WTC11 (cell line): ENCODE data around the gene RRAD. TPM values are rescaled to one million over a fixed set of nuclear protein-coding genes. Genes with fewer than 3 reads are reported as not detected.

Experiments
- ATAC-seq: fragments of 200-7000 bp; cut with Tn5 transposase; 2 replicates; pipeline ENCODE4 v1.10.0; 2021; ENCODE audit warnings: mild to moderate bottlenecking, moderate library complexity
- CTCF ChIA-PET: fragments of 300-600 bp; sonication (Branson Sonifier 250); formaldehyde crosslinking; loops from one replicate; lab custom pipeline; 2021; ENCODE audit warnings: antibody characterized with exemption; lab: Charles Lee
- POLR2A ChIA-PET: fragments of 350-600 bp; sonication (Branson Sonifier 250); formaldehyde crosslinking; loops from one replicate; lab custom pipeline; 2021; ENCODE audit warnings: antibody characterized with exemption; lab: Charles Lee
- DNase-seq: peaks from one replicate; pipeline ENCODE4 v3.0.0; 2021; ENCODE audit warnings: low spot score
- H3K27ac Mint-ChIP-seq: 2 replicates; pipeline ENCODE4 v1.8.0; 2021; ENCODE audit warnings: mixed read lengths
- H3K27me3 Mint-ChIP-seq: 2 replicates; pipeline ENCODE4 v1.8.0; 2021; ENCODE audit warnings: low read depth, mild to moderate bottlenecking, moderate library complexity, mixed read lengths
- H3K36me3 Mint-ChIP-seq: 2 replicates; pipeline ENCODE4 v1.8.0; 2021; ENCODE audit warnings: mixed read lengths
- H3K4me1 Mint-ChIP-seq: 2 replicates; pipeline ENCODE4 v1.8.0; 2022; ENCODE audit warnings: mixed read lengths
- H3K4me3 Mint-ChIP-seq: 2 replicates; pipeline ENCODE4 v1.8.0; 2021; ENCODE audit warnings: mild to moderate bottlenecking, moderate library complexity, mixed read lengths
- H3K9me3 Mint-ChIP-seq: 2 replicates; pipeline ENCODE4 v1.8.0; 2021; ENCODE audit warnings: mixed read lengths
- AR ChIP-seq: fragments of 250-450 bp; sonication (Bioruptor Pico); IDR thresholded peaks from 2 replicates; pipeline ENCODE4 v1.9.0; 2021; ENCODE audit warnings: mild to moderate bottlenecking
- KAT7 ChIP-seq: sonication (generic); formaldehyde crosslinking; IDR thresholded peaks from 2 replicates; pipeline ENCODE4 v1.8.1; 2023; ENCODE audit warnings: missing genetic modification reagents, mild to moderate bottlenecking, borderline replicate concordance
- MXD4 ChIP-seq: fragments of 250-450 bp; sonication (Bioruptor Pico); IDR thresholded peaks from 2 replicates; pipeline ENCODE4 v1.8.0; 2021; ENCODE audit warnings: mild to moderate bottlenecking, moderate library complexity, borderline replicate concordance
- TCF7 ChIP-seq: sonication (generic); formaldehyde crosslinking; IDR thresholded peaks from 2 replicates; pipeline ENCODE4 v1.8.0; 2022; ENCODE audit warnings: mild to moderate bottlenecking, low read depth, missing genetic modification reagents, moderate library complexity
- TEAD4 ChIP-seq: sonication (generic); formaldehyde crosslinking; IDR thresholded peaks from 2 replicates; pipeline ENCODE4 v1.8.0; 2022; ENCODE audit warnings: mild to moderate bottlenecking, missing genetic modification reagents
- TP53 ChIP-seq: sonication (generic); formaldehyde crosslinking; IDR thresholded peaks from 2 replicates; pipeline ENCODE4 v1.8.1; 2023; ENCODE audit warnings: mild to moderate bottlenecking, missing genetic modification reagents
- ZBTB21 ChIP-seq: sonication (generic); formaldehyde crosslinking; IDR thresholded peaks from 2 replicates; pipeline ENCODE4 v1.8.1; 2023; ENCODE audit warnings: mild to moderate bottlenecking, missing genetic modification reagents, borderline replicate concordance
- ZNF263 ChIP-seq: sonication (generic); formaldehyde crosslinking; IDR thresholded peaks from 2 replicates; pipeline ENCODE4 v1.8.1; 2022; ENCODE audit warnings: low read depth, mild to moderate bottlenecking, moderate library complexity, missing genetic modification reagents
- ZNF396 ChIP-seq: fragments of 250-450 bp; sonication (Bioruptor Pico); IDR thresholded peaks from 2 replicates; pipeline ENCODE4 v1.8.0; 2021; ENCODE audit warnings: mild to moderate bottlenecking, moderate library complexity, borderline replicate concordance
- total RNA-seq: library from RNA; stranded (reverse); gene quantifications from 3 replicates; pipeline ENCODE4 v1.2.3, GENCODE V29; 2021
- TF ChIP-seq, protein P1 (sequence below): sonication (generic); formaldehyde crosslinking; IDR thresholded peaks from 2 replicates; pipeline ENCODE4 v1.8.0; 2023; ENCODE audit warnings: mild to moderate bottlenecking, missing genetic modification reagents
- TF ChIP-seq, protein P2 (sequence below): sonication (generic); formaldehyde crosslinking; IDR thresholded peaks from 2 replicates; pipeline ENCODE4 v1.8.1; 2022; ENCODE audit warnings: low read depth, mild to moderate bottlenecking, moderate library complexity, missing genetic modification reagents, borderline replicate concordance
- TF ChIP-seq, protein P3 (sequence below): sonication (generic); formaldehyde crosslinking; IDR thresholded peaks from 2 replicates; pipeline ENCODE4 v1.8.0; 2022; ENCODE audit warnings: missing genetic modification reagents
- TF ChIP-seq, protein P4 (sequence below): sonication (generic); formaldehyde crosslinking; IDR thresholded peaks from 2 replicates; pipeline ENCODE4 v1.8.0; 2022; ENCODE audit warnings: mild to moderate bottlenecking, missing genetic modification reagents

The RRAD gene
- total RNA-seq, 1 experiment from 2014 or later: 0.52 TPM

- TF ChIP-seq ZNF263 (CRISPR knock-in tag): no peak
- TF ChIP-seq, protein P1, sequence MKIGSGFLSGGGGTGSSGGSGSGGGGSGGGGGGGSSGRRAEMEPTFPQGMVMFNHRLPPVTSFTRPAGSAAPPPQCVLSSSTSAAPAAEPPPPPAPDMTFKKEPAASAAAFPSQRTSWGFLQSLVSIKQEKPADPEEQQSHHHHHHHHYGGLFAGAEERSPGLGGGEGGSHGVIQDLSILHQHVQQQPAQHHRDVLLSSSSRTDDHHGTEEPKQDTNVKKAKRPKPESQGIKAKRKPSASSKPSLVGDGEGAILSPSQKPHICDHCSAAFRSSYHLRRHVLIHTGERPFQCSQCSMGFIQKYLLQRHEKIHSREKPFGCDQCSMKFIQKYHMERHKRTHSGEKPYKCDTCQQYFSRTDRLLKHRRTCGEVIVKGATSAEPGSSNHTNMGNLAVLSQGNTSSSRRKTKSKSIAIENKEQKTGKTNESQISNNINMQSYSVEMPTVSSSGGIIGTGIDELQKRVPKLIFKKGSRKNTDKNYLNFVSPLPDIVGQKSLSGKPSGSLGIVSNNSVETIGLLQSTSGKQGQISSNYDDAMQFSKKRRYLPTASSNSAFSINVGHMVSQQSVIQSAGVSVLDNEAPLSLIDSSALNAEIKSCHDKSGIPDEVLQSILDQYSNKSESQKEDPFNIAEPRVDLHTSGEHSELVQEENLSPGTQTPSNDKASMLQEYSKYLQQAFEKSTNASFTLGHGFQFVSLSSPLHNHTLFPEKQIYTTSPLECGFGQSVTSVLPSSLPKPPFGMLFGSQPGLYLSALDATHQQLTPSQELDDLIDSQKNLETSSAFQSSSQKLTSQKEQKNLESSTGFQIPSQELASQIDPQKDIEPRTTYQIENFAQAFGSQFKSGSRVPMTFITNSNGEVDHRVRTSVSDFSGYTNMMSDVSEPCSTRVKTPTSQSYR (CRISPR knock-in tag): no peak
- no peak for TF ChIP-seq MXD4 (CRISPR knock-in tag)
- TF ChIP-seq KAT7 (CRISPR knock-in tag): 0 out of 2 replicates have a peak, but pooled peaks have one; percentile 66
- no peak for TF ChIP-seq AR (CRISPR knock-in tag)
- peak; percentile 70; the same call in 1 of the 2 replicates for TF ChIP-seq ZBTB21
- TF ChIP-seq TP53: 0 out of 2 replicates have a peak, but pooled peaks have one; percentile 46
- TF ChIP-seq, protein P2, sequence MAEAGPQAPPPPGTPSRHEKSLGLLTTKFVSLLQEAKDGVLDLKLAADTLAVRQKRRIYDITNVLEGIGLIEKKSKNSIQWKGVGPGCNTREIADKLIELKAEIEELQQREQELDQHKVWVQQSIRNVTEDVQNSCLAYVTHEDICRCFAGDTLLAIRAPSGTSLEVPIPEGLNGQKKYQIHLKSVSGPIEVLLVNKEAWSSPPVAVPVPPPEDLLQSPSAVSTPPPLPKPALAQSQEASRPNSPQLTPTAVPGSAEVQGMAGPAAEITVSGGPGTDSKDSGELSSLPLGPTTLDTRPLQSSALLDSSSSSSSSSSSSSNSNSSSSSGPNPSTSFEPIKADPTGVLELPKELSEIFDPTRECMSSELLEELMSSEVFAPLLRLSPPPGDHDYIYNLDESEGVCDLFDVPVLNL (CRISPR knock-in tag): no peak
- TF ChIP-seq TEAD4: no peak
- TF ChIP-seq, protein P3, sequence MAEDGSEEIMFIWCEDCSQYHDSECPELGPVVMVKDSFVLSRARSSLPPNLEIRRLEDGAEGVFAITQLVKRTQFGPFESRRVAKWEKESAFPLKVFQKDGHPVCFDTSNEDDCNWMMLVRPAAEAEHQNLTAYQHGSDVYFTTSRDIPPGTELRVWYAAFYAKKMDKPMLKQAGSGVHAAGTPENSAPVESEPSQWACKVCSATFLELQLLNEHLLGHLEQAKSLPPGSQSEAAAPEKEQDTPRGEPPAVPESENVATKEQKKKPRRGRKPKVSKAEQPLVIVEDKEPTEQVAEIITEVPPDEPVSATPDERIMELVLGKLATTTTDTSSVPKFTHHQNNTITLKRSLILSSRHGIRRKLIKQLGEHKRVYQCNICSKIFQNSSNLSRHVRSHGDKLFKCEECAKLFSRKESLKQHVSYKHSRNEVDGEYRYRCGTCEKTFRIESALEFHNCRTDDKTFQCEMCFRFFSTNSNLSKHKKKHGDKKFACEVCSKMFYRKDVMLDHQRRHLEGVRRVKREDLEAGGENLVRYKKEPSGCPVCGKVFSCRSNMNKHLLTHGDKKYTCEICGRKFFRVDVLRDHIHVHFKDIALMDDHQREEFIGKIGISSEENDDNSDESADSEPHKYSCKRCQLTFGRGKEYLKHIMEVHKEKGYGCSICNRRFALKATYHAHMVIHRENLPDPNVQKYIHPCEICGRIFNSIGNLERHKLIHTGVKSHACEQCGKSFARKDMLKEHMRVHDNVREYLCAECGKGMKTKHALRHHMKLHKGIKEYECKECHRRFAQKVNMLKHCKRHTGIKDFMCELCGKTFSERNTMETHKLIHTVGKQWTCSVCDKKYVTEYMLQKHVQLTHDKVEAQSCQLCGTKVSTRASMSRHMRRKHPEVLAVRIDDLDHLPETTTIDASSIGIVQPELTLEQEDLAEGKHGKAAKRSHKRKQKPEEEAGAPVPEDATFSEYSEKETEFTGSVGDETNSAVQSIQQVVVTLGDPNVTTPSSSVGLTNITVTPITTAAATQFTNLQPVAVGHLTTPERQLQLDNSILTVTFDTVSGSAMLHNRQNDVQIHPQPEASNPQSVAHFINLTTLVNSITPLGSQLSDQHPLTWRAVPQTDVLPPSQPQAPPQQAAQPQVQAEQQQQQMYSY (CRISPR knock-in tag): no peak
- TF ChIP-seq ZNF396 (CRISPR knock-in tag): no peak
These were observed 9.0 kb upstream of the RRAD start, which contains the start of gene CIAO2B (continued) for GRCh38 chr16:66934138-66934838.

GRCh38 chr16:66933776-66934137 is 8.4 kb upstream of the RRAD start:
- peak overlapping the region; percentile 69; the same call in 1 of the 2 replicates for H3K27ac Mint-ChIP-seq
- ChIA-PET POLR2A (no interaction called here), CTCF (interaction anchor here (0.7 to 2.1 kb wide), 4 partner anchors 24 to 61 kb away, joined by 3 to 5 read pairs (median 4); no protein-coding TSS in a partner anchor)
- peak overlapping the region; percentile 96 for H3K4me3 Mint-ChIP-seq
- H3K4me1 Mint-ChIP-seq: peaks cover 29% of the 10 kb centered on the region
- H3K9me3 Mint-ChIP-seq: no peaks in the 10 kb centered on the region
- TF ChIP-seq, protein P4, sequence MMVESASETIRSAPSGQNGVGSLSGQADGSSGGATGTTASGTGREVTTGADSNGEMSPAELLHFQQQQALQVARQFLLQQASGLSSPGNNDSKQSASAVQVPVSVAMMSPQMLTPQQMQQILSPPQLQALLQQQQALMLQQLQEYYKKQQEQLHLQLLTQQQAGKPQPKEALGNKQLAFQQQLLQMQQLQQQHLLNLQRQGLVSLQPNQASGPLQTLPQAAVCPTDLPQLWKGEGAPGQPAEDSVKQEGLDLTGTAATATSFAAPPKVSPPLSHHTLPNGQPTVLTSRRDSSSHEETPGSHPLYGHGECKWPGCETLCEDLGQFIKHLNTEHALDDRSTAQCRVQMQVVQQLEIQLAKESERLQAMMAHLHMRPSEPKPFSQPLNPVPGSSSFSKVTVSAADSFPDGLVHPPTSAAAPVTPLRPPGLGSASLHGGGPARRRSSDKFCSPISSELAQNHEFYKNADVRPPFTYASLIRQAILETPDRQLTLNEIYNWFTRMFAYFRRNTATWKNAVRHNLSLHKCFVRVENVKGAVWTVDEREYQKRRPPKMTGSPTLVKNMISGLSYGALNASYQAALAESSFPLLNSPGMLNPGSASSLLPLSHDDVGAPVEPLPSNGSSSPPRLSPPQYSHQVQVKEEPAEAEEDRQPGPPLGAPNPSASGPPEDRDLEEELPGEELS (CRISPR knock-in tag): no peak
- 0 out of 2 replicates have a peak, but pooled peaks have one; percentile 13 for TF ChIP-seq TCF7 (CRISPR knock-in tag)
- DNase-seq: no peak
- peaks cover 13% of the 10 kb centered on the region for H3K27me3 Mint-ChIP-seq
- ATAC-seq: no peak
- H3K36me3 Mint-ChIP-seq: no peaks in the 10 kb centered on the region; the same call in 1 of the 2 replicates
